Endothelial cell of umbilical vein (primary cell): ENCODE results near the gene TNFSF4. TPM values are rescaled to one million over a fixed set of nuclear protein-coding genes. Genes with fewer than 3 reads are reported as not detected.

Experiments used
- BruUV-seq: library from RNA; stranded (reverse); fragments of 400-500 nt; replicated peaks from 2 replicates; lab custom pipeline; 2021; lab: Mats Ljungman, UMichigan
- CTCF ChIA-PET: fragments of 300-600, 350-600 bp; sonication (Branson Sonifier 250); formaldehyde crosslinking; loops from one replicate; lab custom pipeline; 2021; ENCODE audit warnings: antibody characterized with exemption, inconsistent platforms; lab: Charles Lee
- POLR2A ChIA-PET: fragments of 300-600, 350-600 bp; sonication (Branson Sonifier 250); formaldehyde crosslinking; loops from one replicate; lab custom pipeline; 2021; ENCODE audit warnings: antibody characterized with exemption, inconsistent platforms; lab: Charles Lee
- DNase-seq: peaks from one replicate; pipeline ENCODE4 v3.0.0-alpha.2; 2011; ENCODE audit warnings: low read depth, low spot score
- FAIRE-seq: peaks from 2 replicates; lab custom pipeline; 2011; peaks lifted over from hg19 to GRCh38; lab: Jason Lieb, UNC
- H2AFZ ChIP-seq: 2 replicates; pipeline ENCODE4 v1.6.0; 2012; ENCODE audit warnings: low read depth, low read length, control low read depth, inconsistent platforms
- H3K27ac ChIP-seq: 2 replicates; pipeline ENCODE4 v1.5.1; 2011; ENCODE audit warnings: low read depth, mild to moderate bottlenecking, control low read depth, low read length, moderate library complexity; ENCODE audit not compliant: insufficient read depth
- H3K27me3 ChIP-seq, 2 experiments: 2 replicates each; pipeline versions ENCODE4 v1.6.0 to v1.6.1; 2011; ENCODE audit warnings: low read length in 2 of 2, mixed read lengths in 1 of 2; ENCODE audit not compliant: control insufficient read depth in 2 of 2, insufficient read depth in 2 of 2
- H3K36me3 ChIP-seq, 2 experiments: 2 replicates in 1 of 2; 3 replicates in 1 of 2; pipeline ENCODE4 v1.5.1; 2011; ENCODE audit warnings: low read length in 2 of 2, mild to moderate bottlenecking in 1 of 2, moderate library complexity in 1 of 2; ENCODE audit not compliant: control insufficient read depth in 2 of 2, insufficient read depth in 2 of 2; ENCODE audit errors: extremely low read depth in 1 of 2
- H3K4me1 ChIP-seq: 3 replicates; pipeline ENCODE4 v1.5.1; 2011; ENCODE audit warnings: mild to moderate bottlenecking, low read length; ENCODE audit not compliant: control insufficient read depth, insufficient read depth; ENCODE audit errors: extremely low read depth
- H3K4me2 ChIP-seq: 2 replicates; pipeline ENCODE4 v1.6.1; 2011; ENCODE audit warnings: low read length, control low read depth, mixed read lengths; ENCODE audit not compliant: insufficient read depth
- H3K4me3 ChIP-seq, 3 experiments: fragments of 200-600 bp in 1 of 3; sonication (generic), shearing (Covaris generic) in 1 of 3; replicated peaks in 1 of 3; 2 replicates each; pipeline ENCODE4 v1.5.1; 2011 to 2016; ENCODE audit warnings: control low read depth in 3 of 3, low read length in 3 of 3, mild to moderate bottlenecking in 2 of 3, inconsistent platforms in 1 of 3, low read depth in 1 of 3, moderate library complexity in 1 of 3; ENCODE audit not compliant: insufficient read depth in 1 of 3
- H3K79me2 ChIP-seq: 2 replicates; pipeline ENCODE4 v1.6.0; 2012; ENCODE audit warnings: low read length, inconsistent platforms; ENCODE audit not compliant: control insufficient read depth, insufficient read depth
- H3K9ac ChIP-seq: replicated peaks from 2 replicates; pipeline ENCODE3; 2011; ENCODE audit warnings: low read length, control low read depth; ENCODE audit not compliant: insufficient read depth; ENCODE audit errors: extremely low read depth
- H3K9me1 ChIP-seq: replicated peaks from 3 replicates; pipeline ENCODE4 v1.6.0; 2011; ENCODE audit warnings: mild to moderate bottlenecking, low read length; ENCODE audit not compliant: control insufficient read depth, insufficient read depth; ENCODE audit errors: extremely low read depth
- H3K9me3 ChIP-seq: replicated peaks from 2 replicates; pipeline ENCODE4 v1.5.1; 2012; ENCODE audit warnings: low read length, inconsistent platforms; ENCODE audit not compliant: control insufficient read depth, insufficient read depth
- H4K20me1 ChIP-seq: replicated peaks from 2 replicates; pipeline ENCODE3; 2011; ENCODE audit warnings: mild to moderate bottlenecking, low read length; ENCODE audit not compliant: control insufficient read depth, insufficient read depth; ENCODE audit errors: extremely low read depth
- EZH2 ChIP-seq: IDR thresholded peaks from 2 replicates; pipeline ENCODE4 v1.6.1; 2012; ENCODE audit warnings: borderline replicate concordance, low read depth, mild to moderate bottlenecking, moderate library complexity, low read length, inconsistent platforms; ENCODE audit not compliant: severe bottlenecking
- FOS ChIP-seq: IDR thresholded peaks from 2 replicates; pipeline ENCODE4 v1.6.1; 2011; ENCODE audit warnings: mild to moderate bottlenecking, low read length, moderate library complexity, borderline replicate concordance; ENCODE audit not compliant: insufficient read depth
- GATA2 ChIP-seq: IDR thresholded peaks from 2 replicates; pipeline ENCODE4 v1.7.0; 2011; ENCODE audit warnings: low read depth, mild to moderate bottlenecking, moderate library complexity, mixed read lengths, low read length; ENCODE audit not compliant: insufficient read length, insufficient read depth
- JUN ChIP-seq: IDR thresholded peaks from 2 replicates; pipeline ENCODE4 v1.6.1; 2011; ENCODE audit warnings: borderline replicate concordance, low read depth; ENCODE audit not compliant: insufficient read length, insufficient read depth
- MYC ChIP-seq: IDR thresholded peaks from one replicate; pipeline ENCODE4 v1.6.1; 2011; ENCODE audit warnings: mild to moderate bottlenecking, low read depth, low read length
- POLR2A ChIP-seq: IDR thresholded peaks from 2 replicates; pipeline ENCODE4 v1.6.1; 2012; ENCODE audit warnings: low read depth, mild to moderate bottlenecking, control low read depth, low read length
- POLR2AphosphoS5 ChIP-seq: IDR thresholded peaks from 2 replicates; pipeline ENCODE4 v1.6.1; 2012; ENCODE audit warnings: low read depth, mild to moderate bottlenecking, control low read depth, low read length, moderate library complexity; ENCODE audit not compliant: insufficient read depth
- dilution Hi-C: fragments of 300-500 bp; cut with MboI; formaldehyde crosslinking; loops from one replicate; pipeline ENCODE4 v1.15.0; 2019; ENCODE audit warnings: low sequenced_read_pairs; ENCODE audit not compliant: extremely low pct_ligation_motif_present
- intact Hi-C: fragments of 100-400 bp; cut with micrococcal nuclease; formaldehyde crosslinking; loops from one replicate; pipeline ENCODE4 v1.10.0; 2022
- polyA plus RNA-seq, 4 experiments: library from polyadenylated mRNA; depleted of rRNA in 3 of 4; stranded (reverse) in 3 of 4; unstranded in 1 of 4; fragments of >200 nt; gene quantifications; 2 replicates each; pipeline versions ENCODE4 v1.2.1 to v1.2.3, GENCODE V29; 2011 to 2012; ENCODE audit warnings: missing spikeins in 1 of 4
- total RNA-seq: library from RNA; stranded (reverse); gene quantifications from 2 replicates; pipeline ENCODE4 v1.2.3, GENCODE V29; 2021
- TF ChIP-seq, protein P1 (sequence below): IDR thresholded peaks from 2 replicates; pipeline ENCODE4 v1.6.1; 2011; ENCODE audit not compliant: insufficient read depth, insufficient read length
- TF ChIP-seq, protein P2 (sequence below), 2 donors: IDR thresholded peaks; 1 replicate in 1 of 2; 2 replicates in 1 of 2; pipeline ENCODE4 v1.5.1; 2011; ENCODE audit warnings: low read length in 2 of 2, mild to moderate bottlenecking in 2 of 2, moderate library complexity in 2 of 2, control low read depth in 1 of 2, inconsistent platforms in 1 of 2, low read depth in 1 of 2; ENCODE audit not compliant: insufficient read depth in 1 of 2; ENCODE audit errors: extremely low read depth in 1 of 2

TNFSF4 gene
- total and polyA plus RNA-seq, 2 donors (not counting 3 experiments of a cell fraction or from before 2014, with no cell fraction given) = 44.9 to 88.1 TPM

DNA sequence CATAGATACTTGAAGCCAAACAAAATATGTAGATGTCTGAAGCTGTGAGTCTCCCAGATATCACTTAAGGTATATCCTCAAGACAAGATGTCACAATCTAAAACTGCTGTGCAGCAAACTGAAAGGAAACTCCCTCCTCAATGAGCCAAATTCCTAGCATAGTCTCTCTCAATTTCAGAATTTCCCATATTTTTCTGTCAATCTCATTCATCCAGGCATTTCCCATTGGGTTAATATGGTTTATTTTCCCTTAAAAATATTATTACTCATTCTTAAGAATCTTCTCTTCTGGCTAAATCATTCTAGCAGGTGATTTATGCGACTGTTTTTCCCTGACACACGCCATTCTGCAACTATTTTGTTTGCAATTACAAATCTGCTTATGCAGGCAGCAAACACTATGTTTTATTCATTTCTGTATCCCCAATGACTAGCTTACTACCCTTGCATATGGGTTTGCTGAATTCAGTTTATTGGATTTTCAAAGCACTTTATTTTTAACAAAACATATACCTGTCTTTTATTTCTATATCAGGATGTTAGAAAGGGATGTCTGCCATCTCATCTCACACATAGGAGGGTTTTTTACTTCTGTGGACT, 69.9 kb downstream of the TNFSF4 start:
- H3K79me2 ChIP-seq = no peaks in the 10 kb centered on the region
- H3K4me1 ChIP-seq = no peaks in the 10 kb centered on the region
- no peaks in the 10 kb centered on the region for H3K27me3 ChIP-seq
- dilution Hi-C loops = no loop called here
- no peaks in the 10 kb centered on the region for H4K20me1 ChIP-seq
- H2AFZ ChIP-seq = no peak overlapping the region
- TF ChIP-seq, protein P1, sequence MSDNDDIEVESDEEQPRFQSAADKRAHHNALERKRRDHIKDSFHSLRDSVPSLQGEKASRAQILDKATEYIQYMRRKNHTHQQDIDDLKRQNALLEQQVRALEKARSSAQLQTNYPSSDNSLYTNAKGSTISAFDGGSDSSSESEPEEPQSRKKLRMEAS = no peak
- no TSS peak for BruUV-seq
- DNase-seq (peak; percentile 57), FAIRE-seq (no peak)
- intact Hi-C loops = no loop called here
- no peak overlapping the region for H3K9ac ChIP-seq
- CTCF ChIA-PET = interaction anchor here (1.2 kb wide), 1 partner anchor 14 kb away, joined by 4 read pairs; no protein-coding TSS in a partner anchor
- no peaks in the 10 kb centered on the region for H3K9me1 ChIP-seq
- no peak overlapping the region for H3K4me2 ChIP-seq
- POLR2A ChIA-PET = no interaction called here
- no peaks in the 10 kb centered on the region for H3K36me3 ChIP-seq
- H3K27ac ChIP-seq = no peak overlapping the region
- H3K9me3 ChIP-seq = no peaks in the 10 kb centered on the region
- H3K4me3 ChIP-seq = no peak overlapping the region

DNA sequence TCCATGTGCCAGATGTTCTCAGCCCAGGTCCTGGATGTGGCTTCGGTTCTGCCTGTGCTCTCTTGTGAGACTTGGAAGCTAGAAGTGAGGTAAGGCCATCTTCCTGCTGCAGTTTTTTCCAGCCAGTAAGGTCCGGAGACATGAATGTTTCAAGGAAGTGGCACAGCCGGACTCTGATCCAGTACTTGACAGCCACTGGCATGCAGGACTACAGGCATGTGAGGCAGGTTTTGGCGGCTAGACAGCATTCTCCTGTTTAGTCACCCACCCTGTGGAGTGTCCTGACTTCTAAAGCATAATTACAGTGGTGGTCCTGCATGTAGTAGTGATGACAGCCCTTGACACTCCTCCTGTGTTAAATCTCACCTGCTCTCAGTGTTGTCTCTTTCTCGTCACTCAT, 72.3 kb downstream of the TNFSF4 start:
- intact Hi-C loops = no loop called here
- POLR2A ChIA-PET = no interaction called here
- Histone ChIP-seq H3K79me2 (no peaks in the 10 kb centered on the region), H3K4me2 (no peak overlapping the region), H3K27ac (no peak overlapping the region), H3K9me1 (no peaks in the 10 kb centered on the region), H3K4me3 (no peak overlapping the region), H3K9me3 (no peaks in the 10 kb centered on the region), H2AFZ (no peak overlapping the region), H4K20me1 (no peaks in the 10 kb centered on the region), H3K27me3 (no peaks in the 10 kb centered on the region), H3K4me1 (no peaks in the 10 kb centered on the region), H3K36me3 (no peaks in the 10 kb centered on the region), H3K9ac (no peak overlapping the region)
- DNase-seq = no peak
- dilution Hi-C loops = no loop called here
- CTCF ChIA-PET = no interaction called here
- FAIRE-seq = no peak
- no TSS peak for BruUV-seq
- TF ChIP-seq JUN = no peak
- no peak for TF ChIP-seq EZH2
- no peak for TF ChIP-seq POLR2AphosphoS5
- TF ChIP-seq, protein P1 = no peak
- TF ChIP-seq, protein P2, sequence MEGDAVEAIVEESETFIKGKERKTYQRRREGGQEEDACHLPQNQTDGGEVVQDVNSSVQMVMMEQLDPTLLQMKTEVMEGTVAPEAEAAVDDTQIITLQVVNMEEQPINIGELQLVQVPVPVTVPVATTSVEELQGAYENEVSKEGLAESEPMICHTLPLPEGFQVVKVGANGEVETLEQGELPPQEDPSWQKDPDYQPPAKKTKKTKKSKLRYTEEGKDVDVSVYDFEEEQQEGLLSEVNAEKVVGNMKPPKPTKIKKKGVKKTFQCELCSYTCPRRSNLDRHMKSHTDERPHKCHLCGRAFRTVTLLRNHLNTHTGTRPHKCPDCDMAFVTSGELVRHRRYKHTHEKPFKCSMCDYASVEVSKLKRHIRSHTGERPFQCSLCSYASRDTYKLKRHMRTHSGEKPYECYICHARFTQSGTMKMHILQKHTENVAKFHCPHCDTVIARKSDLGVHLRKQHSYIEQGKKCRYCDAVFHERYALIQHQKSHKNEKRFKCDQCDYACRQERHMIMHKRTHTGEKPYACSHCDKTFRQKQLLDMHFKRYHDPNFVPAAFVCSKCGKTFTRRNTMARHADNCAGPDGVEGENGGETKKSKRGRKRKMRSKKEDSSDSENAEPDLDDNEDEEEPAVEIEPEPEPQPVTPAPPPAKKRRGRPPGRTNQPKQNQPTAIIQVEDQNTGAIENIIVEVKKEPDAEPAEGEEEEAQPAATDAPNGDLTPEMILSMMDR (IDR thresholded peaks at IDR 0.05; ENCODE audit: extremely low read depth in 1 of 2, insufficient read depth in 1 of 2, low read depth in 1 of 2, low read length in 2 of 2) = no peak
- no peak for TF ChIP-seq MYC
- TF ChIP-seq POLR2A = no peak
- TF ChIP-seq GATA2 = no peak
- TF ChIP-seq FOS = no peak
